Thyroid gland (tissue), 4 donors: Measurements from ENCODE around the gene SKOR2. TPM values are rescaled to one million over a fixed set of nuclear protein-coding genes. Genes with fewer than 3 reads are reported as not detected.

Experiments used
- DNase-seq, 2 donors: peaks; one replicate each; pipeline ENCODE4 v3.0.0-alpha.2; 2019
- H3K27ac ChIP-seq, 3 donors: fragments of 200-600 bp; sonication (generic); 1 replicate in 2 of 3; 2 replicates in 1 of 3; pipeline ENCODE4 v1.5.1; 2016 to 2019; ENCODE audit warnings: mild to moderate bottlenecking in 1 of 3, moderate library complexity in 1 of 3
- H3K27me3 ChIP-seq: fragments of 200-600 bp; sonication (generic); one replicate; pipeline ENCODE4 v1.5.1; 2019
- H3K36me3 ChIP-seq, 2 donors: fragments of 200-600 bp; sonication (generic); one replicate each; pipeline ENCODE4 v1.5.1; 2016 to 2019
- H3K4me1 ChIP-seq, 2 donors: fragments of 200-600 bp; sonication (generic); one replicate each; pipeline ENCODE4 v1.5.1; 2017 to 2019
- H3K4me3 ChIP-seq, 3 donors: fragments of 200-600 bp; sonication (generic); replicated peaks in 1 of 3; 1 replicate in 2 of 3; 2 replicates in 1 of 3; pipeline ENCODE4 v1.5.1; 2016; ENCODE audit warnings: mild to moderate bottlenecking in 1 of 3
- H3K9me3 ChIP-seq: fragments of 200-600 bp; sonication (generic); one replicate; pipeline ENCODE4 v1.5.1; 2017
- CTCF ChIP-seq, 6 experiments: fragments of 200-600 bp in 3 of 6; fragments of 450-650 bp in 3 of 6; sonication (generic) in 3 of 6; IDR thresholded peaks; one replicate each; pipeline ENCODE4 v1.5.1; 2016 to 2019; ENCODE audit warnings: antibody characterized with exemption in 6 of 6, mild to moderate bottlenecking in 2 of 6, inconsistent platforms in 1 of 6, moderate library complexity in 1 of 6
- POLR2A ChIP-seq, 2 donors: fragments of 450-650 bp; IDR thresholded peaks; one replicate each; pipeline ENCODE4 v1.6.1; 2017; ENCODE audit warnings: antibody characterized with exemption in 2 of 2, mild to moderate bottlenecking in 2 of 2, moderate library complexity in 1 of 2
- WGBS, 2 donors: methylation state at CpG; one replicate each; pipeline ENCODE4 v1.1.5; 2017; 5-methylcytosine and 5-hydroxymethylcytosine counted together
- intact Hi-C: fragments of 100-400 bp; cut with DNase I; formaldehyde crosslinking; loops from one replicate; pipeline ENCODE4 v1.15.1; 2023
- total RNA-seq, 4 donors: library from RNA; depleted of rRNA; stranded (reverse); fragments of >200 nt; gene quantifications; one replicate each; pipeline ENCODE4 v1.2.3, GENCODE V29; 2016

SKOR2 gene
- total RNA-seq, 4 donors from 2014 or later, result not detected

GRCh38 chr18:47175898-47176575 is 75.4 kb downstream of the SKOR2 start, which contains the start of gene IER3IP1:
IER3IP1 (minus strand) TSS chr18:47176364; CDS start chr18:47176277, 87 bp downstream.
- Histone ChIP-seq H3K27ac (peak within 1 kb of the TSS in 2 of 3 donors; percentile 78 to 82), H3K27me3 (no peaks in the 10 kb centered on the region), H3K9me3 (no peaks in the 10 kb centered on the region), H3K4me3 (peak within 1 kb of the TSS; percentile 70 to 84 (median 72)), H3K36me3 (no peaks in the 10 kb centered on the region), H3K4me1 (peaks cover 16 to 17% of the 10 kb centered on the region in 2 donors)
- peak; percentile 88 to 90 for DNase-seq
- intact Hi-C loops, result no loop called here
- 1 to 2% methylated on average over 21 to 38 of the region's 48 CpGs for WGBS, 2 donors
- TF ChIP-seq POLR2A (IDR thresholded peaks at IDR 0.05) (peak in 1 of 2 donors; percentile 78), CTCF (IDR thresholded peaks at IDR 0.05) (no peak)

GRCh38 chr18:47175283-47175897 is 76.1 kb downstream of the SKOR2 start:
- DNase-seq, result peak; percentile 19 to 38
- intact Hi-C loops, result no loop called here
- WGBS, 2 donors, result 3% methylated on average over 23 to 24 of the region's 24 CpGs
- Histone ChIP-seq H3K36me3 (no peaks in the 10 kb centered on the region), H3K27ac (peak overlapping the region in 2 of 3 donors; percentile 78 to 82), H3K9me3 (no peaks in the 10 kb centered on the region), H3K27me3 (no peaks in the 10 kb centered on the region), H3K4me3 (peak overlapping the region; percentile 70 to 84 (median 72)), H3K4me1 (peaks cover 16 to 17% of the 10 kb centered on the region in 2 donors)
- TF ChIP-seq POLR2A (IDR thresholded peaks at IDR 0.05) (no peak), CTCF (IDR thresholded peaks at IDR 0.05) (no peak)

- TF ChIP-seq POLR2A (IDR thresholded peaks at IDR 0.05) (no peak), CTCF (IDR thresholded peaks at IDR 0.05) (no peak)
- 70 to 83% methylated on average over 13 of the region's 13 CpGs for WGBS, 2 donors
- intact Hi-C loops, result no loop called here
Observed at GRCh38 chr18:47174545-47175116, 76.8 kb downstream of the SKOR2 start.

GRCh38 chr18:47172476-47172875 is 79.0 kb downstream of the SKOR2 start:
- Histone ChIP-seq H3K4me1 (peaks cover 14 to 16% of the 10 kb centered on the region in 2 donors), H3K9me3 (no peaks in the 10 kb centered on the region), H3K4me3 (no peak overlapping the region), H3K27ac (no peak overlapping the region), H3K27me3 (no peaks in the 10 kb centered on the region), H3K36me3 (no peaks in the 10 kb centered on the region)
- TF ChIP-seq POLR2A (IDR thresholded peaks at IDR 0.05) (no peak), CTCF (IDR thresholded peaks at IDR 0.05) (no peak)
- intact Hi-C loops, result no loop called here
- no peak for DNase-seq
- WGBS, 2 donors, result 80 to 84% methylated on average over 2 of the region's 2 CpGs

More at GRCh38 chr18:47174545-47175116, 76.8 kb downstream of the SKOR2 start:
- no peak for DNase-seq
- Histone ChIP-seq H3K4me1 (peaks cover 16 to 17% of the 10 kb centered on the region in 2 donors), H3K9me3 (no peaks in the 10 kb centered on the region), H3K36me3 (no peaks in the 10 kb centered on the region), H3K27ac (no peak overlapping the region), H3K4me3 (peak overlapping the region in 1 of 3 donors; percentile 70), H3K27me3 (no peaks in the 10 kb centered on the region)
